Pancreas (tissue), 10 donors: ENCODE results near the gene BNIP3. TPM values are rescaled to one million over a fixed set of nuclear protein-coding genes. Genes with fewer than 3 reads are reported as not detected.
"Not testable (repeated sequence)": the region's sequence is repeated elsewhere in the genome, so short reads cannot be mapped to it uniquely, and the experiment has no call there.

Experiments used
- ATAC-seq, 4 donors: fragments of 200-7000 bp; cut with Tn5 transposase; one replicate each; pipeline versions ENCODE4 v1.8.0 to v1.9.1; 2020; ENCODE audit warnings: mild to moderate bottlenecking in 4 of 4, moderate library complexity in 4 of 4
- DNase-seq, 6 donors: peaks; one replicate each; pipeline ENCODE4 v3.0.0-alpha.2; 2020
- FAIRE-seq: peaks from 2 replicates; lab custom pipeline; 2012; peaks lifted over from hg19 to GRCh38; lab: Jason Lieb, UNC
- H3K27ac ChIP-seq, 4 donors: fragments of 200-600 bp; sonication (generic); 1 replicate in 3 of 4; 2 replicates in 1 of 4; pipeline versions ENCODE4 v1.5.0 to v1.8.0; 2020
- H3K27me3 ChIP-seq, 4 donors: fragments of 200-600 bp; one replicate each; pipeline ENCODE4 v1.8.0; 2021
- H3K36me3 ChIP-seq, 3 donors: fragments of 200-600 bp; sonication (generic) in 1 of 3; one replicate each; pipeline versions ENCODE4 v1.5.0 to v1.8.0; 2020 to 2021
- H3K4me1 ChIP-seq, 3 donors: fragments of 200-600 bp; one replicate each; pipeline ENCODE4 v1.8.0; 2021
- H3K4me3 ChIP-seq, 4 donors: fragments of 200-600 bp; sonication (generic) in 2 of 4; one replicate each; pipeline versions ENCODE4 v1.5.0 to v1.8.0; 2020 to 2021
- H3K9me3 ChIP-seq, 4 donors: fragments of 200-600 bp; one replicate each; pipeline ENCODE4 v1.8.0; 2021
- WGBS, 2 donors: extraction: QIAGEN DNeasy Blood & Tissue Kit; methylation state at CpG; one replicate each; pipeline ENCODE4 v1.1.7; 2013; 5-methylcytosine and 5-hydroxymethylcytosine counted together
- intact Hi-C, 3 donors: fragments of 100-400 bp; cut with DNase I; formaldehyde crosslinking; loops; one replicate each; pipeline versions ENCODE4 v1.11.1 to v1.14.2; 2022
- polyA plus RNA-seq, 2 donors: library from polyadenylated mRNA; stranded (reverse); fragments of 200-250 nt; gene quantifications; one replicate each; pipeline ENCODE4 v1.2.3, GENCODE V29; 2013
- total RNA-seq, 6 donors: library from RNA; stranded (reverse); fragmentation: NEBNext Ultra II Directional in 4 of 6; extraction: Animal tissue kit (Norgen Biotek cat#: 25700) in 4 of 6; gene quantifications; one replicate each; pipeline versions ENCODE4 v1.2.1 to v1.2.4, GENCODE V29; 2021 to 2023
- TF ChIP-seq, protein P1 (sequence below), 4 donors: fragments of 200-600 bp; sonication (generic) in 3 of 4; IDR thresholded peaks; one replicate each; pipeline versions ENCODE4 v1.5.0 to v1.8.0; 2021; ENCODE audit warnings: antibody characterized with exemption in 4 of 4
- donor health status: healthy with polysubstance abuse.
- donor health status: DM: no; HTN: no; CAD: no; lungs with moderate emphysema.
- donor health status: DM: no; HTN: no; CAD: no.
- donor health status: control.
- donor health status: control.
- donor health status: Bipolar disorder and iron deficiency.
- donor health status: DM: yes; HTN: yes; CAD: no.
- donor health status: DM: no; HTN: no; CAD: no.
- donor health status: DM: no; HTN: no; CAD: no.
- donor health status: DM: yes; HTN: yes; CAD: no.

Gene BNIP3
- total and polyA plus RNA-seq, 8 donors = 65.7 to 471 (median 142) TPM

DNA sequence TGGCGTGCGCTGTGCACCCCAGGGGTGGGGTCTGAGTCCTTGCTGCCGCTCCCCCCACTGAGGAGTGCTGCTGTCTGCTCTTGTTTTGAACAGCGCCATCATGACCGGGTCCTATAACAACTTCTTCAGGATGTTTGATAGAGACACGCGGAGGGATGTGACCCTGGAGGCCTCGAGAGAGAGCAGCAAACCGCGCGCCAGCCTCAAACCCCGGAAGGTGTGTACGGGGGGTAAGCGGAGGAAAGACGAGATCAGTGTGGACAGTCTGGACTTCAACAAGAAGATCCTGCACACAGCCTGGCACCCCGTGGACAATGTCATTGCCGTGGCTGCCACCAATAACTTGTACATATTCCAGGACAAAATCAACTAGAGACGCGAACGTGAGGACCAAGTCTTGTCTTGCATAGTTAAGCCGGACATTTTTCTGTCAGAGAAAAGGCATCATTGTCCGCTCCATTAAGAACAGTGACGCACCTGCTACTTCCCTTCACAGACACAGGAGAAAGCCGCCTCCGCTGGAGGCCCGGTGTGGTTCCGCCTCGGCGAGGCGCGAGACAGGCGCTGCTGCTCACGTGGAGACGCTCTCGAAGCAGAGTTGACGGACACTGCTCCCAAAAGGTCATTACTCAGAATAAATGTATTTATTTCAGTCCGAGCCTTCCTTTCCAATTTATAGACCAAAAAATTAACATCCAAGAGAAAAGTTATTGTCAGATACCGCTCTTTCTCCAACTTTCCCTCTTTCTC, 26.0 kb downstream of the BNIP3 start:
- H3K9me3 ChIP-seq = no peaks in the 10 kb centered on the region
- H3K4me1 ChIP-seq = peaks cover 0 to 3% (median 0%) of the 10 kb centered on the region in 3 donors
- no peak overlapping the region for H3K27ac ChIP-seq
- peaks cover 0 to 46% (median 17%) of the 10 kb centered on the region in 3 donors for H3K36me3 ChIP-seq
- TF ChIP-seq, protein P1, sequence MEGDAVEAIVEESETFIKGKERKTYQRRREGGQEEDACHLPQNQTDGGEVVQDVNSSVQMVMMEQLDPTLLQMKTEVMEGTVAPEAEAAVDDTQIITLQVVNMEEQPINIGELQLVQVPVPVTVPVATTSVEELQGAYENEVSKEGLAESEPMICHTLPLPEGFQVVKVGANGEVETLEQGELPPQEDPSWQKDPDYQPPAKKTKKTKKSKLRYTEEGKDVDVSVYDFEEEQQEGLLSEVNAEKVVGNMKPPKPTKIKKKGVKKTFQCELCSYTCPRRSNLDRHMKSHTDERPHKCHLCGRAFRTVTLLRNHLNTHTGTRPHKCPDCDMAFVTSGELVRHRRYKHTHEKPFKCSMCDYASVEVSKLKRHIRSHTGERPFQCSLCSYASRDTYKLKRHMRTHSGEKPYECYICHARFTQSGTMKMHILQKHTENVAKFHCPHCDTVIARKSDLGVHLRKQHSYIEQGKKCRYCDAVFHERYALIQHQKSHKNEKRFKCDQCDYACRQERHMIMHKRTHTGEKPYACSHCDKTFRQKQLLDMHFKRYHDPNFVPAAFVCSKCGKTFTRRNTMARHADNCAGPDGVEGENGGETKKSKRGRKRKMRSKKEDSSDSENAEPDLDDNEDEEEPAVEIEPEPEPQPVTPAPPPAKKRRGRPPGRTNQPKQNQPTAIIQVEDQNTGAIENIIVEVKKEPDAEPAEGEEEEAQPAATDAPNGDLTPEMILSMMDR (IDR thresholded peaks at IDR 0.05) = no peak
- WGBS, 2 donors = 96 to 98% methylated on average over 38 of the region's 38 CpGs
- no peaks in the 10 kb centered on the region for H3K27me3 ChIP-seq
- no peak overlapping the region for H3K4me3 ChIP-seq
- ATAC-seq (no peak), FAIRE-seq (no peak), DNase-seq (peak in 3 of 6 donors; percentile 34 to 52 (median 34))
- intact Hi-C loops = no loop called here

DNA sequence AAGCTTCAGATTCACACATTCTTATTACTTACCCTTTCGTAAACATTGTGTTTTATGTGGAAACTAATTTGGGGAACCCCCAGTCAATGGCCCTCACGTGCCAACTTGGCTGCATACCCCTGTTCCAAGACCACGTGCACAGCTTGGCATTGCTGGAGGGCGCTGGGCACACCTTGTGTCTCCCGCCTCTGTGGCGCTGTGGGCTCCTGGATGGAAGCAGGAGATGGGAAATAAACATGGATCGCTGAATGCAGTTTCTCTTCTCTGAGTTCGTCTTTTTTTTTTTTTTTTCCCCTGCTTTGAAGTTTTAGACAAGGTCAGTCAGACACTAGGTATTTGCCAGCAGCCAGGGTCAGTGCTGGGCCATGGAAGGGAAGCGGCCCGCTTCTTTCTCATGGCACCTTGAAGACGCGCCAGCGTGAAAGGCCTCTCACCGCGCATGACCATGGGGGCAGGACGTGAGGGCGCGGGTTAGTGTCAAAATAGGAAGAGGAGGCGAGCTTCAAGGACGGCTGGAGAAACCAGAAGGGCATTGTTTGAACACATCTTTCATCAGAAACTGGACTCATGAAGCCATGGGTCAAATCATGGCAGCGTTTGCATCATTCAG, 27.3 kb downstream of the BNIP3 start:
- Histone ChIP-seq H3K4me1 (peaks cover 3 to 11% (median 7%) of the 10 kb centered on the region in 3 donors), H3K27me3 (no peaks in the 10 kb centered on the region), H3K4me3 (no peak overlapping the region), H3K36me3 (peaks cover 0 to 35% (median 17%) of the 10 kb centered on the region in 3 donors), H3K27ac (no peak overlapping the region), H3K9me3 (no peaks in the 10 kb centered on the region)
- WGBS, 2 donors = 88 to 89% methylated on average over 21 of the region's 21 CpGs
- intact Hi-C loops = no loop called here
- FAIRE-seq (no peak), DNase-seq (peak in 2 of 6 donors; percentile 35 to 50), ATAC-seq (peak in 2 of 4 donors; percentile 8 to 30)
- TF ChIP-seq, protein P1 (IDR thresholded peaks at IDR 0.05) = no peak

DNA sequence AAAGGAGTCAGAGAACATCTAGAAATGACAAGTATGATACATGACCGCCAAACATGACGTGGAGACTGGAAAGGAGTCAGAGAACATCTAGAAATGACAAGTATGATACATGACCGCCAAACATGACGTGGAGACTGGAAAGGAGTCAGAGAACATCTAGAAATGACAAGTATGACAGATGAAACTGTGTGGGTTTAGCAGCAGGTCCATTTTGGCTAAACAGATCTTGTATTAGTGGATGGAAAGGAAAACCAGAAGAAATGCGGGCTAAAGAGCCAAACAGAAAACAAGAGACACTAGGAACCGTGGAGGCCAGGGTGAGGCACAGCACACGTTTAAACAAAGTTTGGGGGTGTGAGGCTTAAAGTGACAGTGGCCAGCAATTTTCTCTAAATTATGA, 31.8 kb downstream of the BNIP3 start:
- Histone ChIP-seq H3K27ac (peak overlapping the region; percentile 54 to 78 (median 71)), H3K4me1 (peaks cover 35 to 43% (median 41%) of the 10 kb centered on the region in 3 donors), H3K36me3 (peaks cover 0 to 50% (median 15%) of the 10 kb centered on the region in 3 donors)
- H3K4me3 ChIP-seq, FAIRE-seq, H3K27me3 ChIP-seq, H3K9me3 ChIP-seq, intact Hi-C loops: not testable (repeated sequence)
- ATAC-seq (peak in 1 of 4 donors; percentile 19), DNase-seq (peak in 1 of 6 donors; percentile 48)
- 41 to 52% methylated on average over 5 of the region's 7 CpGs for WGBS, 2 donors

DNA sequence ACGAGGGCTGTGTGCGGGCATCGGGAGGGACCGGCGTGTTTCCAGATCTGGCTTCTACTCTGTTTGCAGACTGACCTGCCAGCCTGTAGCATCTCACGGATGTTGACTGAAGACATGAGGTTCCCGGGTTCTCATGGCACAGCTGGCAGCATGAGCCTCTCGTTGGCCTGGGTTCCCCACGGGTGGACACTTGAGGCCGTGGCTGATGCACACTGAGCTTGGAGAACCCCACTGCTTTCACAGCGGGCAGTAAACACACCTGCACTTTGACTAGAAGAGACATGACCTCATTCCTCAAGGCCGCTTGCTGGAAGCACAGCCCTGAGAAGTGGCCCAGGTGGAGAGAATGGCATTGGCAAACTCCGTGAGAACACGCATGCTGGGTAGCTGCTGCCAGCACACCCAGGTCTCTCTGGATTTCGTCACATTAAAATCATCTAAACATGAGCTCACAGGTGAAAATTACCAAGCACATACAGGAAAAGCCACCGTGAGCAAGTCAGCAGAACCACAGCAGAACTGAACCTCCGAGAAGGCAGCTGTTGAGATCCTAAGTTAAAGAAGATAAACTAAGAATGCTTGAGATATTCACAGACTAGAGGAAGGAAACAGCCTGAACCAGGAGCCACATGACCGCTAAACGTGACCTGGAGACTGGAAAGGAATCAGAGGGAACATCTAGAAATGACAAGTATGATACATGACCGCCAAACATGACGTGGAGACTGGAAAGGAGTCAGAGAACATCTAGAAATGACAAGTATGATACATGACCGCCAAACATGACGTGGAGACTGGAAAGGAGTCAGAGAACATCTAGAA, 32.5 kb downstream of the BNIP3 start:
- Histone ChIP-seq H3K4me3 (no peak overlapping the region), H3K4me1 (peaks cover 39 to 49% (median 48%) of the 10 kb centered on the region in 3 donors), H3K36me3 (peaks cover 0 to 50% (median 15%) of the 10 kb centered on the region in 3 donors), H3K27ac (peak overlapping the region; percentile 78 to 88 (median 83)), H3K27me3 (no peaks in the 10 kb centered on the region), H3K9me3 (no peaks in the 10 kb centered on the region)
- ATAC-seq = peak; percentile 83 to 89 (median 86)
- WGBS, 2 donors = 36 to 43% methylated on average over 21 of the region's 23 CpGs
- intact Hi-C loops = no loop called here
- FAIRE-seq = no peak
- DNase-seq = peak; percentile 78 to 97 (median 93)
- TF ChIP-seq, protein P1 (IDR thresholded peaks at IDR 0.05) = no peak

DNA sequence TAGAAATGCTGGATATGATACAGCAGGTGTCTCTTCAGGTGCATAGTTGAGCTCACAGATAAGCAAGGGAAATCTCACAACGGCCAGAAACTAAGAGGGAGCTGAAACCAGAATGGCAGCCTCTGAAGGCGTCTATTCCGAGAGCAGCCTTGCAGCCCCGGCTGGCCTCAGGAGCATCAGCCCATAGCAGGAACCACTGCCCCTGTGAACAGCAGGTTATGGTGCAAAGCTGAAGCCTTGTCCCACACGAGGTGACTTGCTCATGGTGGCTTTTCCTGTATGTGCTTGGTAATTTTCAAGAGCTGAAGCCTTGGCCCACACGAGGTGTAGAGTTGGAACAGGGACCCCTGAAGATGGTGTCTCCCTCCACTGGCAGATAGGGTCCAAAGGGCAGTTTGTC, 33.2 kb downstream of the BNIP3 start:
- intact Hi-C loops = no loop called here
- Histone ChIP-seq H3K27ac (peak overlapping the region; percentile 77 to 88 (median 83)), H3K9me3 (no peaks in the 10 kb centered on the region), H3K27me3 (no peaks in the 10 kb centered on the region), H3K4me3 (no peak overlapping the region), H3K36me3 (peaks cover 0 to 52% (median 15%) of the 10 kb centered on the region in 3 donors), H3K4me1 (peaks cover 44 to 55% (median 55%) of the 10 kb centered on the region in 3 donors)
- peak in 2 of 6 donors; percentile 19 to 54 for DNase-seq
- TF ChIP-seq, protein P1 (IDR thresholded peaks at IDR 0.05) = no peak
- ATAC-seq = peak; percentile 2 to 18 (median 7)
- no peak for FAIRE-seq
- WGBS, 2 donors = 41 to 46% methylated on average over 6 of the region's 6 CpGs
